SK-N-SH (cell line): ENCODE results near the gene PDCD6IP. TPM values are rescaled to one million over a fixed set of nuclear protein-coding genes. Genes with fewer than 3 reads are reported as not detected.

Experiments
- CTCF ChIA-PET: fragments of 300-600, 350-600 bp; formaldehyde crosslinking; extraction: SDS; loops from one replicate; lab custom pipeline; 2021; lab: Yijun Ruan, JAX
- POLR2A ChIA-PET: fragments of 350-600 bp; sonication (Branson Sonifier 250); formaldehyde crosslinking; extraction: SDS; loops from one replicate; lab custom pipeline; 2020; ENCODE audit warnings: antibody characterized with exemption, inconsistent platforms; lab: Yijun Ruan, JAX
- DNase-seq: peaks from one replicate; pipeline ENCODE4 v3.0.0; 2012
- H2AFZ ChIP-seq: fragments of 200-600 bp; sonication (generic); 2 replicates; pipeline ENCODE4 v1.8.1; 2016; ENCODE audit warnings: antibody characterized with exemption, mild to moderate bottlenecking, low read depth
- H3F3A ChIP-seq: fragments of 200-600 bp; sonication (generic); replicated peaks from 2 replicates; pipeline ENCODE3; 2016; ENCODE audit warnings: antibody characterized with exemption, mild to moderate bottlenecking; ENCODE audit not compliant: insufficient read depth
- H3K27ac ChIP-seq, 2 experiments: fragments of 200-500 bp in 1 of 2; fragments of 200-600 bp in 1 of 2; sonication (Bioruptor generic) in 1 of 2; sonication (generic), shearing (Covaris generic) in 1 of 2; 2 replicates each; pipeline versions ENCODE4 v1.5.1 to v1.6.1; 2014 to 2016; ENCODE audit warnings: low read depth in 2 of 2, inconsistent platforms in 1 of 2, low read length in 1 of 2, mild to moderate bottlenecking in 1 of 2, mixed read lengths in 1 of 2
- H3K27me3 ChIP-seq: fragments of 200-600 bp; sonication (generic), shearing (Covaris generic); 2 replicates; pipeline ENCODE4 v1.6.1; 2016; ENCODE audit warnings: mixed run types; ENCODE audit not compliant: insufficient read depth
- H3K36me3 ChIP-seq, 2 experiments: fragments of 200-500 bp in 1 of 2; fragments of 200-600 bp in 1 of 2; sonication (Bioruptor generic) in 1 of 2; sonication (generic) in 1 of 2; replicated peaks in 1 of 2; 2 replicates each; pipeline versions ENCODE3 to v1.5.1; 2014 to 2016; ENCODE audit warnings: low read length in 1 of 2, mild to moderate bottlenecking in 1 of 2; ENCODE audit not compliant: insufficient read depth in 2 of 2, control insufficient read depth in 1 of 2
- H3K4me1 ChIP-seq, 2 experiments: fragments of 200-500 bp in 1 of 2; fragments of 200-600 bp in 1 of 2; sonication (Bioruptor generic) in 1 of 2; sonication (generic), shearing (Covaris generic) in 1 of 2; 2 replicates each; pipeline versions ENCODE4 v1.5.1 to v1.6.1; 2014 to 2016; ENCODE audit warnings: low read depth in 1 of 2, low read length in 1 of 2, mixed run types in 1 of 2; ENCODE audit not compliant: insufficient read depth in 2 of 2, control insufficient read depth in 1 of 2
- H3K4me2 ChIP-seq: fragments of 200-600 bp; sonication (generic), shearing (Covaris generic); 2 replicates; pipeline ENCODE4 v1.6.1; 2017; ENCODE audit warnings: mixed run types
- H3K4me3 ChIP-seq, 2 experiments: fragments of 200-500 bp in 1 of 2; fragments of 200-600 bp in 1 of 2; sonication (Bioruptor generic) in 1 of 2; sonication (generic), shearing (Covaris generic) in 1 of 2; 2 replicates each; pipeline versions ENCODE4 v1.5.1 to v1.8.1; 2014 to 2016; ENCODE audit warnings: low read depth in 2 of 2, inconsistent platforms in 1 of 2, low read length in 1 of 2, mild to moderate bottlenecking in 1 of 2, mixed read lengths in 1 of 2, moderate library complexity in 1 of 2
- H3K79me2 ChIP-seq: fragments of 200-600 bp; sonication (generic); 2 replicates; pipeline ENCODE4 v1.8.1; 2017; ENCODE audit warnings: mild to moderate bottlenecking; ENCODE audit not compliant: insufficient read depth
- H3K9ac ChIP-seq: fragments of 200-600 bp; sonication (generic); 2 replicates; pipeline ENCODE4 v1.6.1; 2017; ENCODE audit warnings: mixed run types
- H3K9me2 ChIP-seq: fragments of 200-600 bp; sonication (generic); 2 replicates; pipeline ENCODE4 v1.6.1; 2017; ENCODE audit warnings: mixed run types
- H3K9me3 ChIP-seq: fragments of 200-600 bp; sonication (generic); 2 replicates; pipeline ENCODE4 v1.6.1; 2017; ENCODE audit warnings: mixed run types, mild to moderate bottlenecking, moderate library complexity
- H4K20me1 ChIP-seq: fragments of 200-600 bp; sonication (generic); 2 replicates; pipeline ENCODE4 v1.6.1; 2017; ENCODE audit warnings: mild to moderate bottlenecking, mixed run types; ENCODE audit not compliant: insufficient read depth
- CHD2 ChIP-seq: fragments of 150-350 bp; IDR thresholded peaks from 2 replicates; pipeline ENCODE4 v1.6.1; 2018; ENCODE audit warnings: low read length; ENCODE audit not compliant: partially characterized antibody
- ELF1 ChIP-seq: IDR thresholded peaks from 2 replicates; pipeline ENCODE4 v1.4.0; 2012
- EZH2phosphoT487 ChIP-seq: fragments of 200-600 bp; sonication (generic); IDR thresholded peaks from 2 replicates; pipeline ENCODE4 v1.6.1; 2017; ENCODE audit warnings: low read depth, mixed run types, mild to moderate bottlenecking, antibody characterized with exemption, moderate library complexity, borderline replicate concordance
- FOSL2 ChIP-seq: IDR thresholded peaks from 2 replicates; pipeline ENCODE4 v1.4.0; 2012; ENCODE audit warnings: low read depth, mild to moderate bottlenecking, moderate library complexity, borderline replicate concordance
- GABPA ChIP-seq: IDR thresholded peaks from 2 replicates; pipeline ENCODE4 v1.4.0; 2012; ENCODE audit warnings: low read depth, mild to moderate bottlenecking
- GATA2 ChIP-seq: sonication (generic); formaldehyde crosslinking; IDR thresholded peaks from 2 replicates; pipeline ENCODE4 v1.5.0; 2020; ENCODE audit warnings: mild to moderate bottlenecking, missing genetic modification reagents
- MEF2A ChIP-seq: IDR thresholded peaks from 2 replicates; pipeline ENCODE4 v1.4.0; 2012; ENCODE audit warnings: low read depth, borderline replicate concordance
- RAD21 ChIP-seq: IDR thresholded peaks from 2 replicates; pipeline ENCODE4 v1.6.1; 2012; ENCODE audit warnings: mild to moderate bottlenecking, low read length
- RFX5 ChIP-seq: IDR thresholded peaks from 2 replicates; pipeline ENCODE4 v1.6.1; 2012; ENCODE audit warnings: mild to moderate bottlenecking, improper control_type of control experiment, low read length
- RXRA ChIP-seq: IDR thresholded peaks from 2 replicates; pipeline ENCODE4 v1.4.0; 2012; ENCODE audit warnings: low read depth, mild to moderate bottlenecking, borderline replicate concordance
- SIN3A ChIP-seq: IDR thresholded peaks from 2 replicates; pipeline ENCODE4 v1.6.1; 2012; ENCODE audit warnings: low read depth, mild to moderate bottlenecking, low read length, moderate library complexity, borderline replicate concordance
- SMC3 ChIP-seq: IDR thresholded peaks from 2 replicates; pipeline ENCODE4 v1.6.1; 2012; ENCODE audit warnings: low read depth, low read length, improper control_type of control experiment
- TAF1 ChIP-seq: IDR thresholded peaks from 2 replicates; pipeline ENCODE4 v1.6.1; 2012; ENCODE audit warnings: low read depth, mild to moderate bottlenecking, low read length, moderate library complexity, borderline replicate concordance
- TCF12 ChIP-seq: IDR thresholded peaks from 2 replicates; pipeline ENCODE4 v1.4.0; 2012
- TEAD4 ChIP-seq: IDR thresholded peaks from 2 replicates; pipeline ENCODE4 v1.4.0; 2012; ENCODE audit warnings: mild to moderate bottlenecking, borderline replicate concordance; ENCODE audit not compliant: insufficient read depth
- WGBS: methylation state at CpG from one replicate; pipeline ENCODE4 v1.1.6; 2017; ENCODE audit warnings: low lambda C conversion rate; 5-methylcytosine and 5-hydroxymethylcytosine counted together
- polyA plus RNA-seq, 3 experiments: library from polyadenylated mRNA; depleted of rRNA; stranded (reverse); fragments of >200 nt; gene quantifications; 2 replicates each; pipeline ENCODE4 v1.2.3, GENCODE V29; 2012
- TF ChIP-seq, protein P1 (sequence below): IDR thresholded peaks from 2 replicates; pipeline ENCODE4 v1.6.1; 2012; ENCODE audit warnings: mild to moderate bottlenecking, low read depth, low read length, moderate library complexity
- TF ChIP-seq, protein P2 (sequence below): fragments of 200-600 bp; sonication (generic); IDR thresholded peaks from 2 replicates; pipeline ENCODE4 v1.6.1; 2017; ENCODE audit warnings: antibody characterized with exemption, mild to moderate bottlenecking, moderate library complexity
- TF ChIP-seq, protein P3 (sequence below): fragments of 150-350 bp; IDR thresholded peaks from 2 replicates; pipeline ENCODE4 v1.6.1; 2016; ENCODE audit warnings: mild to moderate bottlenecking, low read depth, low read length

PDCD6IP gene
- polyA plus RNA-seq, 1 of the 3 experiments (the other 2 are of a cell fraction): 49.1 TPM

DNA sequence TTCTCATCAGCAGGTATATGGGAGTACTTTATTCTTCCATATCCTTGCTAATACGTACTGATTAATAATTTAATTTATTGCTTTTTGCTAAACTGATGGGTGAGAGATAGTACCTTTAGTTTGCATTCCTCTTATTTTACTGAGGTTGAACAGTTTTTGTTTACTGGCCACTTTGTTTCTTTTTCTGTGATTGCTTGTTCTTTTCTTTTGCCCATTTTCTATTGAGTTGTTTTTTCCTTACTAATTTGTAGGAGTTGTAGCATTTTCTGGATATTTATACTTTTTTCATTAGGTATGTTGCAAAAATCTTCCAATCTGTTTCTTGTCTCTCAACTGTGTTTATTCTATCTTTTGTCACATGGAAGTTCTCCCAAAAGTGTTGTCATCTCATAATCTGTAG, 4.8 kb downstream of the PDCD6IP start:
- CTCF ChIA-PET: no interaction called here
- 92% methylated on average over 1 of the region's 1 CpG for WGBS
- POLR2A ChIA-PET: no interaction called here
- peaks cover 9% of the 10 kb centered on the region for H3F3A ChIP-seq
- no peak overlapping the region for H3K4me3 ChIP-seq
- H3K79me2 ChIP-seq: peaks cover 93% of the 10 kb centered on the region
- no peak for DNase-seq
- no peak overlapping the region for H3K4me2 ChIP-seq
- no peak overlapping the region for H2AFZ ChIP-seq
- no peaks in the 10 kb centered on the region for H3K27me3 ChIP-seq
- H3K9me3 ChIP-seq: no peaks in the 10 kb centered on the region; the same call in 1 of the 2 replicates
- H3K36me3 ChIP-seq: peaks cover 23 to 49% of the 10 kb centered on the region in 2 experiments
- H3K9ac ChIP-seq: no peak overlapping the region
- H3K9me2 ChIP-seq: no peaks in the 10 kb centered on the region
- H4K20me1 ChIP-seq: peaks cover 43% of the 10 kb centered on the region
- H3K27ac ChIP-seq: no peak overlapping the region
- TF ChIP-seq RFX5 (no peak), TEAD4 (no peak), ELF1 (no peak), EZH2phosphoT487 (no peak), MEF2A (no peak), RXRA (no peak), SMC3 (no peak), CHD2 (no peak), TAF1 (no peak), TCF12 (no peak), GABPA (no peak), FOSL2 (no peak), SIN3A (no peak), GATA2 (no peak), RAD21 (no peak)
- TF ChIP-seq, protein P1, sequence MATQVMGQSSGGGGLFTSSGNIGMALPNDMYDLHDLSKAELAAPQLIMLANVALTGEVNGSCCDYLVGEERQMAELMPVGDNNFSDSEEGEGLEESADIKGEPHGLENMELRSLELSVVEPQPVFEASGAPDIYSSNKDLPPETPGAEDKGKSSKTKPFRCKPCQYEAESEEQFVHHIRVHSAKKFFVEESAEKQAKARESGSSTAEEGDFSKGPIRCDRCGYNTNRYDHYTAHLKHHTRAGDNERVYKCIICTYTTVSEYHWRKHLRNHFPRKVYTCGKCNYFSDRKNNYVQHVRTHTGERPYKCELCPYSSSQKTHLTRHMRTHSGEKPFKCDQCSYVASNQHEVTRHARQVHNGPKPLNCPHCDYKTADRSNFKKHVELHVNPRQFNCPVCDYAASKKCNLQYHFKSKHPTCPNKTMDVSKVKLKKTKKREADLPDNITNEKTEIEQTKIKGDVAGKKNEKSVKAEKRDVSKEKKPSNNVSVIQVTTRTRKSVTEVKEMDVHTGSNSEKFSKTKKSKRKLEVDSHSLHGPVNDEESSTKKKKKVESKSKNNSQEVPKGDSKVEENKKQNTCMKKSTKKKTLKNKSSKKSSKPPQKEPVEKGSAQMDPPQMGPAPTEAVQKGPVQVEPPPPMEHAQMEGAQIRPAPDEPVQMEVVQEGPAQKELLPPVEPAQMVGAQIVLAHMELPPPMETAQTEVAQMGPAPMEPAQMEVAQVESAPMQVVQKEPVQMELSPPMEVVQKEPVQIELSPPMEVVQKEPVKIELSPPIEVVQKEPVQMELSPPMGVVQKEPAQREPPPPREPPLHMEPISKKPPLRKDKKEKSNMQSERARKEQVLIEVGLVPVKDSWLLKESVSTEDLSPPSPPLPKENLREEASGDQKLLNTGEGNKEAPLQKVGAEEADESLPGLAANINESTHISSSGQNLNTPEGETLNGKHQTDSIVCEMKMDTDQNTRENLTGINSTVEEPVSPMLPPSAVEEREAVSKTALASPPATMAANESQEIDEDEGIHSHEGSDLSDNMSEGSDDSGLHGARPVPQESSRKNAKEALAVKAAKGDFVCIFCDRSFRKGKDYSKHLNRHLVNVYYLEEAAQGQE: no peak
- TF ChIP-seq, protein P2, sequence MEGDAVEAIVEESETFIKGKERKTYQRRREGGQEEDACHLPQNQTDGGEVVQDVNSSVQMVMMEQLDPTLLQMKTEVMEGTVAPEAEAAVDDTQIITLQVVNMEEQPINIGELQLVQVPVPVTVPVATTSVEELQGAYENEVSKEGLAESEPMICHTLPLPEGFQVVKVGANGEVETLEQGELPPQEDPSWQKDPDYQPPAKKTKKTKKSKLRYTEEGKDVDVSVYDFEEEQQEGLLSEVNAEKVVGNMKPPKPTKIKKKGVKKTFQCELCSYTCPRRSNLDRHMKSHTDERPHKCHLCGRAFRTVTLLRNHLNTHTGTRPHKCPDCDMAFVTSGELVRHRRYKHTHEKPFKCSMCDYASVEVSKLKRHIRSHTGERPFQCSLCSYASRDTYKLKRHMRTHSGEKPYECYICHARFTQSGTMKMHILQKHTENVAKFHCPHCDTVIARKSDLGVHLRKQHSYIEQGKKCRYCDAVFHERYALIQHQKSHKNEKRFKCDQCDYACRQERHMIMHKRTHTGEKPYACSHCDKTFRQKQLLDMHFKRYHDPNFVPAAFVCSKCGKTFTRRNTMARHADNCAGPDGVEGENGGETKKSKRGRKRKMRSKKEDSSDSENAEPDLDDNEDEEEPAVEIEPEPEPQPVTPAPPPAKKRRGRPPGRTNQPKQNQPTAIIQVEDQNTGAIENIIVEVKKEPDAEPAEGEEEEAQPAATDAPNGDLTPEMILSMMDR: no peak
- TF ChIP-seq, protein P3, sequence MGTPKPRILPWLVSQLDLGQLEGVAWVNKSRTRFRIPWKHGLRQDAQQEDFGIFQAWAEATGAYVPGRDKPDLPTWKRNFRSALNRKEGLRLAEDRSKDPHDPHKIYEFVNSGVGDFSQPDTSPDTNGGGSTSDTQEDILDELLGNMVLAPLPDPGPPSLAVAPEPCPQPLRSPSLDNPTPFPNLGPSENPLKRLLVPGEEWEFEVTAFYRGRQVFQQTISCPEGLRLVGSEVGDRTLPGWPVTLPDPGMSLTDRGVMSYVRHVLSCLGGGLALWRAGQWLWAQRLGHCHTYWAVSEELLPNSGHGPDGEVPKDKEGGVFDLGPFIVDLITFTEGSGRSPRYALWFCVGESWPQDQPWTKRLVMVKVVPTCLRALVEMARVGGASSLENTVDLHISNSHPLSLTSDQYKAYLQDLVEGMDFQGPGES: no peak
- H3K4me1 ChIP-seq: peaks cover 6 to 12% of the 10 kb centered on the region in 2 experiments; a peak in 3 of 4 replicates
